ENCODE results near the gene RBM20. TPM values are rescaled to one million over a fixed set of nuclear protein-coding genes. Genes with fewer than 3 reads are reported as not detected.

Gene RBM20
- total RNA-seq, 2 experiments from 2014 or later, result 0.38 to 0.72 TPM

DNA sequence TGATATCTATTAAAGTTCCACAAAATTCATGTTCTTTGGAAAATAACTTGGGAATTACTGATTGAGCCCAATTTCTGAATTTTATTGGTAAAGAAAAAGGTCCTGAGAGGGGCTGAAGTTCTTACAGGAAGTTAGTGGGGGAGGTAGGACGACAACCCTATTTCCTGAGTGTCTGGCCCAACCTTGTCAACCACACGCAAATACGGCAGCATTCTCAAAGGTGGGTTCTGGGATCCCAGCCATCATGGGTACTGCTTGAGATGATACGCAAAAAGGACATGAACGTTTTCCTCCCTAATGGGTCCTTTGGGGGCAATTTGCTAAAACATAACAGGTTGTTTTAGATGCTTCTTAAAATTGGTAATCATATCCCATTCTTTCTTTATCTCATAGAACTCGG lies 224.8 kb downstream of the RBM20 start:
- DNase-seq (peak; percentile 53), ATAC-seq (no peak)
- TF ChIP-seq, protein P1, sequence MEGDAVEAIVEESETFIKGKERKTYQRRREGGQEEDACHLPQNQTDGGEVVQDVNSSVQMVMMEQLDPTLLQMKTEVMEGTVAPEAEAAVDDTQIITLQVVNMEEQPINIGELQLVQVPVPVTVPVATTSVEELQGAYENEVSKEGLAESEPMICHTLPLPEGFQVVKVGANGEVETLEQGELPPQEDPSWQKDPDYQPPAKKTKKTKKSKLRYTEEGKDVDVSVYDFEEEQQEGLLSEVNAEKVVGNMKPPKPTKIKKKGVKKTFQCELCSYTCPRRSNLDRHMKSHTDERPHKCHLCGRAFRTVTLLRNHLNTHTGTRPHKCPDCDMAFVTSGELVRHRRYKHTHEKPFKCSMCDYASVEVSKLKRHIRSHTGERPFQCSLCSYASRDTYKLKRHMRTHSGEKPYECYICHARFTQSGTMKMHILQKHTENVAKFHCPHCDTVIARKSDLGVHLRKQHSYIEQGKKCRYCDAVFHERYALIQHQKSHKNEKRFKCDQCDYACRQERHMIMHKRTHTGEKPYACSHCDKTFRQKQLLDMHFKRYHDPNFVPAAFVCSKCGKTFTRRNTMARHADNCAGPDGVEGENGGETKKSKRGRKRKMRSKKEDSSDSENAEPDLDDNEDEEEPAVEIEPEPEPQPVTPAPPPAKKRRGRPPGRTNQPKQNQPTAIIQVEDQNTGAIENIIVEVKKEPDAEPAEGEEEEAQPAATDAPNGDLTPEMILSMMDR (IDR thresholded peaks at IDR 0.05), result no peak
- intact Hi-C loops (cut with micrococcal nuclease), result loop anchor here (5.0 kb wide), 1 partner anchor 97 kb away; no protein-coding TSS in a partner anchor
- H3K4me3 Mint-ChIP-seq, result peak overlapping the region; percentile 65
- H3K27me3 Mint-ChIP-seq, result no peaks in the 10 kb centered on the region
- H3K36me3 Mint-ChIP-seq (ENCODE audit: low read depth), result peaks cover 13% of the 10 kb centered on the region
- ChIA-PET CTCF (interaction anchor here (1.0 kb wide), 1 partner anchor 9 kb away, joined by 5 read pairs; no protein-coding TSS in a partner anchor), POLR2A (interaction anchor here (0.7 kb wide), 1 partner anchor 108 kb away, joined by 3 read pairs; no protein-coding TSS in a partner anchor)
- H3K9me3 Mint-ChIP-seq, result no peaks in the 10 kb centered on the region
- peak overlapping the region; percentile 93 for H3K27ac Mint-ChIP-seq
- H3K4me1 Mint-ChIP-seq (ENCODE audit: low read depth), result peaks cover 73% of the 10 kb centered on the region

DNA sequence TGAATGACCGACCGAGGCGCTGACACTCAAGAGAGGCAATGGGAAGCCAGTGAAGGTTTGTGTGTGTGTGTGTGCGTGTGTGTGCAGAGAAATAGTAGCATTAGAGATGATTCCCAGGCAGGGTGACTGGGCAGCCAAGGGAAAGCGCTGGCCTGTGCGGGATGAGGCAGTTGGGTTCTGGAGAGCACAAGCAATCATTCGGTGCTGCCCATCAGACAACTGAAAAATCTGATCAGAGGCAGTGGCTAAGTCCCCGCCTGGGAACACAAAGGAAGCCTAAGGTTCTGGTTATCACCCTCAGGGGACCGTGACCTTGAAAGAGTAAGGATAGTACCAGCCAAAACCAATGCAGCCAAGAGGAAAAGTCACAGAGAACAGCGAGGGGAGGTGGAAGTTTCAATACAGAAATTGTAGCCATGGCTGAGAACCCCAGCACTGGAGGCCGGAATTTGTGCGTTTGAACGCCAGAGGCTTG lies 226.7 kb downstream of the RBM20 start:
- POLR2A ChIA-PET, result interaction anchor here (0.6 to 1.2 kb wide), 6 partner anchors 8 to 96 kb away, joined by 3 to 8 read pairs (median 4); no protein-coding TSS in a partner anchor
- ATAC-seq (no peak), DNase-seq (no peak)
- intact Hi-C loops (cut with micrococcal nuclease), result loop anchor here (5.0 to 10.0 kb wide), 2 partner anchors 124 to 256 kb away; no protein-coding TSS in a partner anchor
- peaks cover 18% of the 10 kb centered on the region for H3K36me3 Mint-ChIP-seq (ENCODE audit: low read depth)
- H3K27ac Mint-ChIP-seq, result peak overlapping the region; percentile 93
- H3K4me3 Mint-ChIP-seq, result peak overlapping the region; percentile 86
- no peaks in the 10 kb centered on the region for H3K9me3 Mint-ChIP-seq
- H3K4me1 Mint-ChIP-seq (ENCODE audit: low read depth), result peaks cover 61% of the 10 kb centered on the region
- TF ChIP-seq, protein P1 (IDR thresholded peaks at IDR 0.05), result no peak
- CTCF ChIA-PET, result interaction anchor here (0.8 to 1.3 kb wide), 6 partner anchors 8 to 68 kb away, joined by 3 to 8 read pairs (median 4); no protein-coding TSS in a partner anchor
- H3K27me3 Mint-ChIP-seq, result no peaks in the 10 kb centered on the region

DNA sequence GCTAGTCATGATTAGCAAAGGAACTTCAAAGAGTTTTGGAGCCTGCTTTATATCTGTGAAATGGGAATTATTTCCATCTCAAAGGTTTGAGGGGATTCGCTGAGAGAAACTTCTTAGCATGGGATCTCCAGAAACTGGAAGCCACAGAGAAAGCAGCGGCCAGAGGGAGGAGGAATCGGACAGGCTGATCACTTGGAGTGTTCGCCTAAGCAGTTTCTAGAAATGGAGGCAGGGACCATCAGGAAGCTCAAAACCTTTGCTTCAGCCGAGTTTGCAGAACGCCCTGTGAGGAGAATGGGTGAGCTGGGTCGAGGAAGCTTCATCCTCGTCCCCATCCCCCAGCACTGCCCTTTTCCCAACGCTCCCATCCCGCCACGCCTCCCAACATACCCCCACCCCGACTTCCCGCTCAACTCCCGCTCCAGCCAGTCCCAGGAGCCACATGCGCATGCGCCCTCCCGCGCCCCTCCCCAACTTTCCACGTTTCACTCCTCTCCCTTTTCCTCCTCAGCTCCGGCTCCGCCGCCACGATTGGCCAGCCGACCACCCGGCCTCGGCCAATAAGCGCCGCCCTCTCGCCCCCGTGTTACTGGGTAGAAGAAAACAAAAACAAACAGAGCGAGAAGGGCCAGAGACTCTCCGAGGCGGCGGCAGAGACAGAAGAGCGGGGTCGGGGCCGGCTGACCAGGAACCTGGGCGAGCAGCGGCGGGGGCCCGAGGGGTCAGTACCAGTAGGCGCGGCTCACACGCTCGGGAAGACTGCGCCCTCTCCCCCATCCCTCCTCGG lies 227.4 kb downstream of the RBM20 start, which contains the start of gene PDCD4:
Gene PDCD4, plus strand, starts transcription at position 631 of the 787 bp plus-strand sequence. CDS start 4,100 bp downstream, outside the sequence.
- intact Hi-C loops (cut with micrococcal nuclease), result loop anchor here (5.0 to 10.0 kb wide), 2 partner anchors 124 to 257 kb away; no protein-coding TSS in a partner anchor
- Mint-ChIP-seq H3K27ac (peak within 1 kb of the TSS; percentile 95), H3K27me3 (no peaks in the 10 kb centered on the region), H3K36me3 (ENCODE audit: low read depth) (peaks cover 20% of the 10 kb centered on the region), H3K4me1 (ENCODE audit: low read depth) (peaks cover 59% of the 10 kb centered on the region), H3K9me3 (no peaks in the 10 kb centered on the region), H3K4me3 (peak within 1 kb of the TSS; percentile 86)
- ATAC-seq (peak; percentile 75), DNase-seq (peak; percentile 97)
- TF ChIP-seq, protein P1 (IDR thresholded peaks at IDR 0.05), result no peak
- ChIA-PET CTCF (interaction anchor here (0.7 to 1.3 kb wide), 8 partner anchors 9 to 68 kb away, joined by 3 to 8 read pairs (median 4); no protein-coding TSS in a partner anchor), POLR2A (interaction anchor here (0.7 to 1.2 kb wide), 8 partner anchors 9 to 122 kb away, joined by 3 to 8 read pairs (median 3); no protein-coding TSS in a partner anchor)

DNA sequence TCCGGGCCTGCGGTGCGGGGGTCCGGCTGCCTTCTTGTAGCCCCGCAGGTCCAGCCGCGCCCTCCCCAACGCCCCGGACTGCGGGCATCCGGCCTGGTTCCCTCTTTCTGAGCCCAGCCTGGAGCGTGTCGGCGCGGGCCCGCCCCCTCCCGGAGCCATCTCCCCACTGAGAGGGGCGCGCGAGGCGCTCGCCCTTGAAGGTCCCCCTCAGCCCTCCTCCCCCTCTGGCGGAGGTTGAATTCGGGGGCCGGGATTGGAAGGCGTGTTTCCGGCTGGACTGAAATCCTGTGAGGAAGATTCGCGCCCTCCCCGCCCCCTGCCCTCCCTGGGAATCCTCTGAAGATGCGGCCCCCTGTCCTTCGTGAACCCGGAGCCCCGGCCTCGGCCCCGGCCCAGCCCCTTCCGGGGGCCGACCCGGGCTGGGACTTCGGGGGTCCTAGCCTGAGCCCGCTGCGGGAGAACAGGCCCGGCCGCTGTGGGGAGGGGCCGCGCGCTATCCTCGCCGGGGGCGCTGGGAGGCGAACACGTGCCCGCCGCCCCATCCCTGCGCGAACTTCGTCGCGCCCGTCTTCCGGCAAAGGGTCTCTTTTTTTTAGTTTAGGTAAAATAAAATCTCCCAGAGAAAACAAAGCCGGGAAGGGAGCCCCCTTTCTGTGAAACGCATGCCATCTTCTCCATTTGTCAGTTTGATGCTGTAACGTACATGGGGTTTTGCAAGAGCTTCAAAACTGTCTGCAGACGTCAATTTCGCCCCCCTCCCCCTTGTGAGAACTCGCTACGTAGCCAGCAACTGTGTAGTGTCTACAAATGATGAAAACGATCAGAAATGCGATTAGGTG lies 228.2 kb downstream of the RBM20 start:
- DNase-seq (peak; percentile 94), ATAC-seq (peak; percentile 72)
- Mint-ChIP-seq H3K4me1 (ENCODE audit: low read depth) (peaks cover 56% of the 10 kb centered on the region), H3K4me3 (peak overlapping the region; percentile 86), H3K9me3 (no peaks in the 10 kb centered on the region), H3K27me3 (no peaks in the 10 kb centered on the region), H3K27ac (peak overlapping the region; percentile 95), H3K36me3 (ENCODE audit: low read depth) (peaks cover 24% of the 10 kb centered on the region)
- intact Hi-C loops (cut with micrococcal nuclease), result loop anchor here (5.0 to 10.0 kb wide), 2 partner anchors 125 to 258 kb away; no protein-coding TSS in a partner anchor
- ChIA-PET CTCF (interaction anchor here (0.7 to 1.3 kb wide), 7 partner anchors 10 to 126 kb away, joined by 3 to 8 read pairs (median 3); no protein-coding TSS in a partner anchor), POLR2A (interaction anchor here (0.8 to 2.3 kb wide), 11 partner anchors 10 to 126 kb away, joined by 3 to 15 read pairs (median 5); partner anchors contain the start of genes BBIP1 and SHOC2)
- TF ChIP-seq, protein P1 (IDR thresholded peaks at IDR 0.05), result peak; percentile 15
